ENCODE measurements around the gene PLSCR5. TPM values are rescaled to one million over a fixed set of nuclear protein-coding genes. Genes with fewer than 3 reads are reported as not detected.
A peak's percentile ranks its signal among the peaks of the same experiment; 100 is the strongest.

Gene PLSCR5
- polyA plus RNA-seq, 1 of the 3 experiments (the other 2 are of a cell fraction), result not detected

DNA sequence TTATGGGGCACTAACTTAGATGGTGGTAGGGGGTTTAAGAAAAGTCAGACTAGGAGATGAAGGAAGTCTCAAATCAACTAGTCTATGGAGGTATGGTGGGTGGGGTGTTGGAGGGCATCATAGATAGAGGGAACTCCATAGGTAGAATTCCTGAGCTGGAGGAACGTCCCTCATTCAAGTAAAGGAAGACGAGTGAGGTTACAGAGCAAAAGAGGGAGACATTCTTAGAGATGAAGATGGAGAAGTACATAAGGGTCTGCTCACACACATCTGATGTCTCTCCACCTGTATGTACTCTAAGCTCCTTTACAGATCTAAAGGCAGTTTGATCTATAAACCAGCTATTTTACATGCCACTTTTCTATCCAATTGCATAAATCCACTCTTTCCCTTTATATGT lies 62.2 kb downstream of the PLSCR5 start:
- no peaks in the 10 kb centered on the region for H3K79me2 ChIP-seq (ENCODE audit: insufficient read depth)
- H2AFZ ChIP-seq (ENCODE audit: low read depth), result no peak overlapping the region
- no peak for DNase-seq
- no peak overlapping the region for H3K9ac ChIP-seq
- H4K20me1 ChIP-seq (ENCODE audit: insufficient read depth), result no peaks in the 10 kb centered on the region
- H3K4me1 ChIP-seq (ENCODE audit: control insufficient read depth in 1 of 2, insufficient read depth in 2 of 2, low read depth in 1 of 2, low read length in 1 of 2), result peaks cover 2 to 3% of the 10 kb centered on the region in 2 experiments; a peak in 1 of 4 replicates
- H3K9me3 ChIP-seq, result no peaks in the 10 kb centered on the region
- no peaks in the 10 kb centered on the region for H3K9me2 ChIP-seq
- H3F3A ChIP-seq (replicated peaks; ENCODE audit: insufficient read depth), result peaks cover 6% of the 10 kb centered on the region
- ChIA-PET CTCF (no interaction called here), POLR2A (no interaction called here)
- H3K27me3 ChIP-seq (ENCODE audit: insufficient read depth), result no peaks in the 10 kb centered on the region
- no peak overlapping the region for H3K27ac ChIP-seq (ENCODE audit: low read depth in 2 of 2, low read length in 1 of 2)
- TF ChIP-seq NRF1 (IDR thresholded peaks at IDR 0.05; ENCODE audit: low read depth, low read length), result no peak
- no peak for TF ChIP-seq MEF2A (IDR thresholded peaks at IDR 0.05; ENCODE audit: borderline replicate concordance, low read depth)
- no peak for TF ChIP-seq CHD2 (IDR thresholded peaks at IDR 0.05; ENCODE audit: low read length, partially characterized antibody)
- no peak for TF ChIP-seq NFIC (IDR thresholded peaks at IDR 0.05; ENCODE audit: borderline replicate concordance)
- no peak for TF ChIP-seq ELF1 (IDR thresholded peaks at IDR 0.05)
- TF ChIP-seq YY1 (IDR thresholded peaks at IDR 0.05; ENCODE audit: low read depth), result no peak
- no peak for TF ChIP-seq EP300 (IDR thresholded peaks at IDR 0.05; ENCODE audit: borderline replicate concordance in 1 of 2, low read depth in 1 of 2, low read length in 1 of 2)
- no peak for TF ChIP-seq RXRA (IDR thresholded peaks at IDR 0.05; ENCODE audit: borderline replicate concordance, low read depth)
- TF ChIP-seq FOXM1 (IDR thresholded peaks at IDR 0.05; ENCODE audit: low read depth), result no peak
- TF ChIP-seq EZH2phosphoT487 (IDR thresholded peaks at IDR 0.05; ENCODE audit: borderline replicate concordance, low read depth), result no peak
- TF ChIP-seq, protein P1, sequence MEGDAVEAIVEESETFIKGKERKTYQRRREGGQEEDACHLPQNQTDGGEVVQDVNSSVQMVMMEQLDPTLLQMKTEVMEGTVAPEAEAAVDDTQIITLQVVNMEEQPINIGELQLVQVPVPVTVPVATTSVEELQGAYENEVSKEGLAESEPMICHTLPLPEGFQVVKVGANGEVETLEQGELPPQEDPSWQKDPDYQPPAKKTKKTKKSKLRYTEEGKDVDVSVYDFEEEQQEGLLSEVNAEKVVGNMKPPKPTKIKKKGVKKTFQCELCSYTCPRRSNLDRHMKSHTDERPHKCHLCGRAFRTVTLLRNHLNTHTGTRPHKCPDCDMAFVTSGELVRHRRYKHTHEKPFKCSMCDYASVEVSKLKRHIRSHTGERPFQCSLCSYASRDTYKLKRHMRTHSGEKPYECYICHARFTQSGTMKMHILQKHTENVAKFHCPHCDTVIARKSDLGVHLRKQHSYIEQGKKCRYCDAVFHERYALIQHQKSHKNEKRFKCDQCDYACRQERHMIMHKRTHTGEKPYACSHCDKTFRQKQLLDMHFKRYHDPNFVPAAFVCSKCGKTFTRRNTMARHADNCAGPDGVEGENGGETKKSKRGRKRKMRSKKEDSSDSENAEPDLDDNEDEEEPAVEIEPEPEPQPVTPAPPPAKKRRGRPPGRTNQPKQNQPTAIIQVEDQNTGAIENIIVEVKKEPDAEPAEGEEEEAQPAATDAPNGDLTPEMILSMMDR (IDR thresholded peaks at IDR 0.05), result no peak
- TF ChIP-seq JUND (IDR thresholded peaks at IDR 0.05), result no peak
- TF ChIP-seq POLR2AphosphoS5 (IDR thresholded peaks at IDR 0.05; ENCODE audit: low read depth, low read length), result no peak
- TF ChIP-seq SIN3A (IDR thresholded peaks at IDR 0.05; ENCODE audit: borderline replicate concordance, low read depth, low read length), result no peak
- TF ChIP-seq, protein P2, sequence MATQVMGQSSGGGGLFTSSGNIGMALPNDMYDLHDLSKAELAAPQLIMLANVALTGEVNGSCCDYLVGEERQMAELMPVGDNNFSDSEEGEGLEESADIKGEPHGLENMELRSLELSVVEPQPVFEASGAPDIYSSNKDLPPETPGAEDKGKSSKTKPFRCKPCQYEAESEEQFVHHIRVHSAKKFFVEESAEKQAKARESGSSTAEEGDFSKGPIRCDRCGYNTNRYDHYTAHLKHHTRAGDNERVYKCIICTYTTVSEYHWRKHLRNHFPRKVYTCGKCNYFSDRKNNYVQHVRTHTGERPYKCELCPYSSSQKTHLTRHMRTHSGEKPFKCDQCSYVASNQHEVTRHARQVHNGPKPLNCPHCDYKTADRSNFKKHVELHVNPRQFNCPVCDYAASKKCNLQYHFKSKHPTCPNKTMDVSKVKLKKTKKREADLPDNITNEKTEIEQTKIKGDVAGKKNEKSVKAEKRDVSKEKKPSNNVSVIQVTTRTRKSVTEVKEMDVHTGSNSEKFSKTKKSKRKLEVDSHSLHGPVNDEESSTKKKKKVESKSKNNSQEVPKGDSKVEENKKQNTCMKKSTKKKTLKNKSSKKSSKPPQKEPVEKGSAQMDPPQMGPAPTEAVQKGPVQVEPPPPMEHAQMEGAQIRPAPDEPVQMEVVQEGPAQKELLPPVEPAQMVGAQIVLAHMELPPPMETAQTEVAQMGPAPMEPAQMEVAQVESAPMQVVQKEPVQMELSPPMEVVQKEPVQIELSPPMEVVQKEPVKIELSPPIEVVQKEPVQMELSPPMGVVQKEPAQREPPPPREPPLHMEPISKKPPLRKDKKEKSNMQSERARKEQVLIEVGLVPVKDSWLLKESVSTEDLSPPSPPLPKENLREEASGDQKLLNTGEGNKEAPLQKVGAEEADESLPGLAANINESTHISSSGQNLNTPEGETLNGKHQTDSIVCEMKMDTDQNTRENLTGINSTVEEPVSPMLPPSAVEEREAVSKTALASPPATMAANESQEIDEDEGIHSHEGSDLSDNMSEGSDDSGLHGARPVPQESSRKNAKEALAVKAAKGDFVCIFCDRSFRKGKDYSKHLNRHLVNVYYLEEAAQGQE (IDR thresholded peaks at IDR 0.05; ENCODE audit: low read depth, low read length), result no peak
- H3K36me3 ChIP-seq (replicated peaks in 1 of 2; ENCODE audit: control insufficient read depth in 1 of 2, insufficient read depth in 2 of 2, low read length in 1 of 2), result no peaks in the 10 kb centered on the region
- WGBS (ENCODE audit: low lambda C conversion rate), result 68% methylated on average over 2 of the region's 2 CpGs
- peak overlapping the region in 1 of 2 experiments; percentile 93; a peak in 1 of 4 replicates for H3K4me3 ChIP-seq (ENCODE audit: low read depth in 2 of 2, low read length in 1 of 2)
- H3K4me2 ChIP-seq, result peak overlapping the region; percentile 91; the same call in 1 of the 2 replicates

All from SK-N-SH (cell line).